SJCRH30 (cell line): ENCODE data around the gene USP10. TPM values are rescaled to one million over a fixed set of nuclear protein-coding genes. Genes with fewer than 3 reads are reported as not detected.
"Not testable (repeated sequence)": the region's sequence is repeated elsewhere in the genome, so short reads cannot be mapped to it uniquely, and the experiment has no call there.

Experiments used
- DNase-seq, 2 experiments: peaks; one replicate each; pipeline ENCODE4 v3.0.0-alpha.2; 2015 to 2020
- H3K27ac ChIP-seq: fragments of 250-450 bp; sonication (Bioruptor Pico); 2 replicates; pipeline ENCODE4 v1.5.1; 2020; ENCODE audit warnings: mild to moderate bottlenecking, moderate library complexity
- H3K27me3 ChIP-seq: fragments of 250-450 bp; sonication (Bioruptor Pico); 2 replicates; pipeline ENCODE4 v1.5.1; 2020; ENCODE audit warnings: mild to moderate bottlenecking, moderate library complexity
- H3K36me3 ChIP-seq: fragments of 250-450 bp; sonication (Bioruptor Pico); 2 replicates; pipeline ENCODE4 v1.5.1; 2020; ENCODE audit warnings: mild to moderate bottlenecking, moderate library complexity
- H3K4me1 ChIP-seq: fragments of 250-450 bp; sonication (Bioruptor Pico); 2 replicates; pipeline ENCODE4 v1.5.1; 2020; ENCODE audit warnings: mild to moderate bottlenecking, moderate library complexity
- H3K4me3 ChIP-seq: fragments of 250-450 bp; sonication (Bioruptor Pico); 2 replicates; pipeline ENCODE4 v1.5.1; 2020; ENCODE audit warnings: mild to moderate bottlenecking, moderate library complexity
- H3K9me3 ChIP-seq: fragments of 250-450 bp; sonication (Bioruptor Pico); replicated peaks from 2 replicates; pipeline ENCODE4 v1.5.1; 2020; ENCODE audit warnings: mild to moderate bottlenecking, moderate library complexity
- total RNA-seq: library from RNA; depleted of rRNA; stranded (reverse); fragments of >200 nt; shearing (Covaris generic); gene quantifications from 2 replicates; pipeline ENCODE4 v1.2.3, GENCODE V29; 2014

USP10 gene
- total RNA-seq, 1 experiment from 2014 or later: 68.3 TPM

GRCh38 chr16:84737192-84738011, 37.6 kb downstream of the USP10 start:
- Histone ChIP-seq H3K36me3 (peaks cover 4% of the 10 kb centered on the region), H3K9me3 (no peaks in the 10 kb centered on the region), H3K4me1 (0 out of 2 replicates have a peak, but pooled peaks cover 3% of the 10 kb centered on the region), H3K27me3 (no peaks in the 10 kb centered on the region), H3K4me3 (no peak overlapping the region), H3K27ac (no peak overlapping the region)
- DNase-seq: no peak

GRCh38 chr16:84738255-84739038, 38.6 kb downstream of the USP10 start:
- no peaks in the 10 kb centered on the region for H3K9me3 ChIP-seq
- H3K27me3 ChIP-seq: no peaks in the 10 kb centered on the region
- peak; percentile 59 to 80 for DNase-seq
- no peaks in the 10 kb centered on the region for H3K4me1 ChIP-seq
- no peak overlapping the region for H3K4me3 ChIP-seq
- peaks cover 4% of the 10 kb centered on the region for H3K36me3 ChIP-seq
- no peak overlapping the region for H3K27ac ChIP-seq

DNA sequence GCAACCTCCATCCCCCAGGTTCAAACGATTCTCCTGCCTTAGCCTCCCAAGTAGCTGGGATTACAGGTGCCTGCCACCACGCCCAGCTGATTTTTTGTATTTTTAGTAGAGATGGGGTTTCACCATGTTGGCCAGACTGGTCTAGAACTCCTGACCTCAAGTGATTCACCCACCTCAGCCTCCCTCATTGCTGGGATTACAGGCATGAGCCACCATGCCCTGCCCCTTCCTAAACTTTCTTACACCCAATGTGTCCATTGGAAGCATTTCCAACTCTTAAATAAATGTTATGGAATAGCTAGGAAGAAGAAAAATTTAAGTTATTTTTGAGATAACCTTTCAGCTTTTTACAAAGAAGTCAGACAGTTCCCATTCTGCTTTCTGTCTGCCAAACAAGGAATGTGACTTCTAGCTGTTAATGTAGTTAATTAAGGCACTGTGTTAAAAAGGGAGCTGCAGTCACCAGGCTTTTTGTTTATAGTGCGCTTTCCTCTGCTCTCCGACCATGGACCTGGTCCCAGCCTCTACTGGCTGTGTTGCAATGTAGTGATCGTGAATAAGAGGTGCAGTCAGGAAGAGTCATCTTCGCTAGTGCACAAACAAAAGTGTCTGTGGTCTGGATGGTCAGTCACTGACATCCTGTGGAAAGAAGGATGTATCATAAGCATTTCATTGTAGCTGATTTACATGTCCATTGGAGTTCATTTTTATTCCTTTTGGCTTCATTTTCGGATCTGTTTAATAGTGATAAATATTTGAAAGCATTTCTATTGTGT, 39.7 kb downstream of the USP10 start:
- no peak for DNase-seq
- Histone ChIP-seq H3K27ac (no peak overlapping the region), H3K36me3 (peaks cover 2% of the 10 kb centered on the region), H3K4me1 (no peaks in the 10 kb centered on the region), H3K27me3 (no peaks in the 10 kb centered on the region), H3K4me3 (no peak overlapping the region), H3K9me3 (no peaks in the 10 kb centered on the region)

- Histone ChIP-seq H3K4me3 (no peak overlapping the region), H3K36me3 (no peaks in the 10 kb centered on the region), H3K27ac (no peak overlapping the region), H3K27me3 (no peaks in the 10 kb centered on the region), H3K9me3 (no peaks in the 10 kb centered on the region), H3K4me1 (no peaks in the 10 kb centered on the region)
- DNase-seq: no peak
Measured at GRCh38 chr16:84740596-84741116, 40.9 kb downstream of the USP10 start.

- Histone ChIP-seq H3K36me3 (no peaks in the 10 kb centered on the region), H3K27me3 (no peaks in the 10 kb centered on the region), H3K27ac (no peak overlapping the region), H3K9me3 (no peaks in the 10 kb centered on the region), H3K4me3 (no peak overlapping the region), H3K4me1 (no peaks in the 10 kb centered on the region)
- DNase-seq: no peak
Measured at GRCh38 chr16:84741340-84741830, 41.6 kb downstream of the USP10 start.

- H3K27ac ChIP-seq: no peak overlapping the region
- DNase-seq: no peak
- peaks cover 3% of the 10 kb centered on the region for H3K36me3 ChIP-seq
- H3K27me3 ChIP-seq: no peaks in the 10 kb centered on the region
- no peak overlapping the region for H3K4me3 ChIP-seq
- H3K4me1 ChIP-seq: no peaks in the 10 kb centered on the region
- H3K9me3 ChIP-seq: no peaks in the 10 kb centered on the region
Measured at GRCh38 chr16:84742641-84743092, 42.9 kb downstream of the USP10 start.

- peaks cover 3% of the 10 kb centered on the region for H3K36me3 ChIP-seq
- H3K4me3 ChIP-seq: no peak overlapping the region
- DNase-seq: no peak
- no peak overlapping the region for H3K27ac ChIP-seq
- H3K9me3 ChIP-seq: no peaks in the 10 kb centered on the region
- no peaks in the 10 kb centered on the region for H3K27me3 ChIP-seq
- no peaks in the 10 kb centered on the region for H3K4me1 ChIP-seq
Measured at GRCh38 chr16:84746231-84746630, 46.4 kb downstream of the USP10 start.

DNA sequence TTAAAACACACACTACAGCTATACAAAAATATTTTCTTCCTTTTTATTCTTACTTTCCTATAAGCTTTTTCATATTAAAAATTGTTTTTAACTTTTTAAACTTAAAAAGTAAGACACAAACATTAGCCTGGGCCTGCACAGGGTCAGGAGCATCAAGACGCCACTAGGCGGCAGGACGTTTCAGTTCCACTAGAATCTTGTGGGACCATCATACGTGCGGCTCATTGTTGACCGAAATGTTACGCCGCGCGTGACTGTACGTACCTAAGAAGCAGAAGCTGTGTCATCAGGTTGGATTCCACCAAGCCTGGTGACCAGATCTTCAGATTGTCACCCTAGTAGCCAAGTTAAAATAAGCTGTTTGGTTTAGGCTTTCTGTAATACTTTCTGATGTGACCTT, 47.1 kb downstream of the USP10 start:
- Histone ChIP-seq H3K9me3 (no peaks in the 10 kb centered on the region), H3K27me3 (no peaks in the 10 kb centered on the region), H3K4me3 (no peak overlapping the region), H3K36me3 (peaks cover 3% of the 10 kb centered on the region), H3K4me1 (no peaks in the 10 kb centered on the region), H3K27ac (no peak overlapping the region)
- no peak for DNase-seq

DNA sequence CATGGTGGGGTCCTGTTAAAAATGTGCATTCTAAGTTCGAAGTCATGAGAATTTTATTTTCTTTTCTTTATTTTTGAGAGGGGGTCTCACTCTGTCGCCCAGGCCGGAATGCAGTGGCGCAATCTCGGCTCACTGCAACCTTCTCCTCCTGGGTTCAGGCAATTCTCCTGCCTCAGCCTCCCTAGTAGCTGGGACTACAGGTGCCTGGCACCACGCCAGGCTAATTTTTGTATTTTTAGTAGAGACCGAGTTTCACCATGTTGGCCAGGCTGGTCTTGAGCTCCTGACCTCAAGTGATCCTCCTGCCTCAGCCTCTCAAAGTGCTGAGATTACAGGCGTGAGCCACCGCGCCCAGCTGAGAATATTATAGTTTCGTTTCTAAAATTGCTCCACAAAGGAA, 48.4 kb downstream of the USP10 start:
- H3K9me3 ChIP-seq, H3K27ac ChIP-seq, H3K36me3 ChIP-seq, H3K27me3 ChIP-seq, DNase-seq, H3K4me1 ChIP-seq, H3K4me3 ChIP-seq: not testable (repeated sequence)

- H3K9me3 ChIP-seq: no peaks in the 10 kb centered on the region
- no peaks in the 10 kb centered on the region for H3K4me1 ChIP-seq
- no peak for DNase-seq
- peaks cover 3% of the 10 kb centered on the region for H3K36me3 ChIP-seq
- no peaks in the 10 kb centered on the region for H3K27me3 ChIP-seq
- no peak overlapping the region for H3K4me3 ChIP-seq
- H3K27ac ChIP-seq: no peak overlapping the region
Measured at GRCh38 chr16:84749072-84749471, 49.3 kb downstream of the USP10 start.

- Histone ChIP-seq H3K27ac (no peak overlapping the region), H3K9me3 (no peaks in the 10 kb centered on the region), H3K27me3 (no peaks in the 10 kb centered on the region), H3K4me1 (no peaks in the 10 kb centered on the region), H3K36me3 (peaks cover 3% of the 10 kb centered on the region), H3K4me3 (no peak overlapping the region)
- DNase-seq: no peak
Measured at GRCh38 chr16:84749815-84750214, 50.0 kb downstream of the USP10 start.

DNA sequence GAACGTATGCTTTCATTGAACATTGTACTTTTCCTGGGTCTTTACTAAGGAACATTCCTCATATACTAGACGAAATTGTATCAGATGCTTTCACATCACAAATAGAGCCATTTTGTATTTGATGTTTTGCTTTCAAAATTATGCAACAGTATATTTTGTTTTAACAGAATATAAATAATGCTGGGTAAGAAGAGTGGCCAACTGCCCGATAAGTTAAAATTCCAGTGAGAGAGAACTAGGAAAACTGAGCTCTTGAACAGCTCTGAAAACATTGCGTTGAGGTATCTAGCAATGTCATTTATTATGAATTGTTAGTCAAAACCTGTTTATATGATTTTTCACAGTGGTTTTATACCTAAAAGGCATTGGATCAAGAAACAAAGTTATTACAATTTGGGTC, 50.8 kb downstream of the USP10 start:
- H3K27me3 ChIP-seq: no peaks in the 10 kb centered on the region
- no peaks in the 10 kb centered on the region for H3K9me3 ChIP-seq
- no peak overlapping the region for H3K27ac ChIP-seq
- no peak for DNase-seq
- H3K4me1 ChIP-seq: no peaks in the 10 kb centered on the region
- no peak overlapping the region for H3K4me3 ChIP-seq
- H3K36me3 ChIP-seq: peaks cover 3% of the 10 kb centered on the region

- H3K27ac ChIP-seq: no peak overlapping the region
- no peaks in the 10 kb centered on the region for H3K9me3 ChIP-seq
- peaks cover 3% of the 10 kb centered on the region for H3K36me3 ChIP-seq
- H3K4me1 ChIP-seq: no peaks in the 10 kb centered on the region
- no peak overlapping the region for H3K4me3 ChIP-seq
- no peaks in the 10 kb centered on the region for H3K27me3 ChIP-seq
- no peak for DNase-seq
Measured at GRCh38 chr16:84751241-84751640, 51.4 kb downstream of the USP10 start.

DNA sequence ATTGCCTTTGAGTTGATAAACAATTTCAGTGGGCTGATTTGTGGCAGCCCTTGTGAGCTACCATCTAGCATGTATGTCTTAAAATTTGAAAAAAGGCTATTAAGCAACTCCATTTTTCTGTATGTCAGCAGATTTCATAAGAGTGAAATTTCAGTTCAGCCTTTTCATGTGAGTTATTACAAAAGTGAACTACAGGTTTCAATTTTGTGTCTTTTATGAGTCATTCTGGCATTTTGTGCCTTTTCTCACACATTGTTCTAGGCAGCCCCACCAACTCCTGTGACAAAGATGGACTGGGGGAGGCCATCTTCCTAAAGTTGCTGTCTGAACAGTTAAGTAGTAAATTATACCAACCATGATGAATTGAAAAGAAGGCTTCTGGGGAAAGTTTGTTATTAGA, 52.1 kb downstream of the USP10 start:
- Histone ChIP-seq H3K4me1 (no peaks in the 10 kb centered on the region), H3K27me3 (no peaks in the 10 kb centered on the region), H3K36me3 (peaks cover 3% of the 10 kb centered on the region), H3K4me3 (no peak overlapping the region), H3K27ac (no peak overlapping the region), H3K9me3 (no peaks in the 10 kb centered on the region)
- no peak for DNase-seq
